HepG2 (cell line): ENCODE measurements around the gene EPC2. TPM values are rescaled to one million over a fixed set of nuclear protein-coding genes. Genes with fewer than 3 reads are reported as not detected.

Experiments
- ATAC-seq: fragments of 200-7000 bp; cut with Tn5 transposase; 3 replicates; pipeline ENCODE4 v1.9.1; 2020; ENCODE audit warnings: mild to moderate bottlenecking, moderate library complexity
- BruUV-seq: library from RNA; stranded (reverse); fragments of 400-500 nt; replicated peaks from 2 replicates; lab custom pipeline; 2021; lab: Mats Ljungman, UMichigan
- CTCF ChIA-PET: fragments of 300-600 bp; formaldehyde crosslinking; extraction: SDS; loops from one replicate; lab custom pipeline; 2021; ENCODE audit warnings: low total read pairs, inconsistent platforms, low intra/inter-chr PET ratio; lab: Yijun Ruan, JAX
- POLR2A ChIA-PET: fragments of 350-600 bp; sonication (Branson Sonifier 250); formaldehyde crosslinking; loops from one replicate; lab custom pipeline; 2020; ENCODE audit warnings: antibody characterized with exemption, inconsistent platforms; lab: Yijun Ruan, JAX
- DNase-seq: peaks from one replicate; pipeline ENCODE4 v3.0.0-alpha.2; 2015; ENCODE audit warnings: low spot score
- FAIRE-seq: peaks from 3 replicates; lab custom pipeline; 2011; peaks lifted over from hg19 to GRCh38; lab: Jason Lieb, UNC
- H2AFZ ChIP-seq: one replicate; pipeline ENCODE4 v1.6.1; 2011; ENCODE audit warnings: low read length, inconsistent platforms
- H3K27ac ChIP-seq: fragments of 300-600 bp; 3 replicates; pipeline ENCODE4 v1.8.0; 2011; ENCODE audit warnings: mixed run types, mild to moderate bottlenecking, mixed read lengths, low read length, inconsistent platforms; ENCODE audit not compliant: insufficient read depth; ENCODE audit errors: extremely low read length
- H3K27me3 ChIP-seq, 2 experiments: fragments of 200-600 bp in 1 of 2; 2 replicates in 1 of 2; 3 replicates in 1 of 2; pipeline versions ENCODE4 v1.6.0 to v1.8.0; 2011; ENCODE audit warnings: low read length in 2 of 2, mild to moderate bottlenecking in 2 of 2, moderate library complexity in 2 of 2, inconsistent platforms in 1 of 2; ENCODE audit not compliant: insufficient read depth in 2 of 2, control insufficient read depth in 1 of 2
- H3K36me3 ChIP-seq, 2 experiments: fragments of 200-600 bp in 1 of 2; replicated peaks in 1 of 2; 2 replicates in 1 of 2; 3 replicates in 1 of 2; pipeline versions ENCODE4 v1.5.1 to v1.8.0; 2011; ENCODE audit warnings: low read length in 2 of 2, inconsistent platforms in 1 of 2; ENCODE audit not compliant: insufficient read depth in 2 of 2, control insufficient read depth in 1 of 2
- H3K4me1 ChIP-seq: 2 replicates; pipeline ENCODE4 v1.5.1; 2012; ENCODE audit warnings: low read length, inconsistent platforms; ENCODE audit not compliant: insufficient read depth
- H3K4me2 ChIP-seq: 2 replicates; pipeline ENCODE4 v1.6.0; 2011; ENCODE audit warnings: low read depth, low read length, inconsistent platforms
- H3K4me3 ChIP-seq, 3 experiments: fragments of 200-600 bp in 1 of 3; sonication (generic), shearing (Covaris generic) in 1 of 3; replicated peaks in 1 of 3; 2 replicates each; pipeline ENCODE4 v1.5.1; 2011 to 2016; ENCODE audit warnings: low read length in 3 of 3, inconsistent platforms in 2 of 3, low read depth in 2 of 3, mild to moderate bottlenecking in 2 of 3, control low read depth in 1 of 3, mixed read lengths in 1 of 3; ENCODE audit not compliant: insufficient read depth in 1 of 3
- H3K79me2 ChIP-seq: one replicate; pipeline ENCODE4 v1.6.1; 2011; ENCODE audit warnings: low read length, inconsistent platforms; ENCODE audit not compliant: insufficient read depth
- H3K9ac ChIP-seq: 2 replicates; pipeline ENCODE4 v1.6.0; 2011; ENCODE audit warnings: mild to moderate bottlenecking, low read depth, low read length, inconsistent platforms; ENCODE audit not compliant: insufficient read depth
- H3K9me3 ChIP-seq: 2 replicates; pipeline ENCODE4 v1.5.1; 2012; ENCODE audit warnings: mild to moderate bottlenecking, low read length
- H4K20me1 ChIP-seq: 2 replicates; pipeline ENCODE4 v1.6.0; 2011; ENCODE audit warnings: inconsistent platforms, mild to moderate bottlenecking, low read length, moderate library complexity; ENCODE audit not compliant: insufficient read depth
- ZNF121 ChIP-seq: sonication (generic); formaldehyde crosslinking; IDR thresholded peaks from 2 replicates; pipeline ENCODE4 v1.5.0; 2020; ENCODE audit warnings: mild to moderate bottlenecking, missing genetic modification reagents
- ZNF343 ChIP-seq: sonication (generic); formaldehyde crosslinking; IDR thresholded peaks from 2 replicates; pipeline ENCODE4 v1.4.0; 2020; ENCODE audit warnings: mild to moderate bottlenecking, missing genetic modification reagents
- ZNF597 ChIP-seq: sonication (generic); formaldehyde crosslinking; IDR thresholded peaks from 2 replicates; pipeline ENCODE4 v1.5.0; 2020; ENCODE audit warnings: missing genetic modification reagents
- WGBS: methylation state at CpG from one replicate; pipeline ENCODE4 v1.1.6; 2017; ENCODE audit warnings: low lambda C conversion rate; 5-methylcytosine and 5-hydroxymethylcytosine counted together
- in situ Hi-C: cut with HindIII; loops from 2 replicates; pipeline ENCODE4 v1.10.0; 2017; ENCODE audit warnings: low pct_unique_long_range_greater_than_20kb; ENCODE audit not compliant: extremely low pct_ligation_motif_present
- intact Hi-C: fragments of 100-400 bp; cut with micrococcal nuclease; formaldehyde crosslinking; loops from one replicate; pipeline ENCODE4 v1.10.0; 2022; ENCODE audit not compliant: unreplicated experiment
- polyA plus RNA-seq, 8 experiments: library from polyadenylated mRNA; depleted of rRNA in 3 of 8; stranded (reverse) in 7 of 8; unstranded in 1 of 8; fragments of >200 nt; fragmentation: Illumina TruSeq in 4 of 8; extraction: Trizol in 4 of 8; gene quantifications; 2 replicates each; pipeline versions ENCODE4 v1.2.1 to v1.2.3, GENCODE V29; 2011 to 2016; ENCODE audit warnings: low read depth in 4 of 8, missing spikeins in 1 of 8, mixed read lengths in 1 of 8; ENCODE audit not compliant: insufficient read depth in 1 of 8
- total RNA-seq, 5 experiments: library from RNA; depleted of rRNA; stranded (reverse); fragments of >200 nt; fragmentation: Illumina TruSeq; extraction: Trizol; gene quantifications; 2 replicates each; pipeline ENCODE4 v1.2.3, GENCODE V29; 2016; ENCODE audit warnings: low read depth in 1 of 5

EPC2 gene
- total and polyA plus RNA-seq, 2 of the 13 experiments (the other 11 are each of a cell fraction or from before 2014, with no cell fraction given): 20.5 to 22.0 TPM

GRCh38 chr2:148764815-148765214, 120.3 kb downstream of the EPC2 start:
- ATAC-seq: no peak
- no peaks in the 10 kb centered on the region for H3K27me3 ChIP-seq
- peaks cover 6 to 34% of the 10 kb centered on the region in 2 experiments for H3K36me3 ChIP-seq
- no peak overlapping the region for H3K4me2 ChIP-seq
- 97% methylated on average over 3 of the region's 3 CpGs for WGBS
- no peak for FAIRE-seq
- H3K4me3 ChIP-seq: no peak overlapping the region
- no peaks in the 10 kb centered on the region for H3K9me3 ChIP-seq
- H2AFZ ChIP-seq: no peak overlapping the region
- intact Hi-C loops: no loop called here
- H3K79me2 ChIP-seq: no peaks in the 10 kb centered on the region
- no TSS peak for BruUV-seq
- CTCF ChIA-PET: no interaction called here
- H3K27ac ChIP-seq: no peak overlapping the region
- TF ChIP-seq ZNF597 (CRISPR knock-in tag): no peak
- TF ChIP-seq, all 625 proteins: peak for 0
- no peak overlapping the region for H3K9ac ChIP-seq
- in situ Hi-C loops: no loop called here
- H4K20me1 ChIP-seq: no peaks in the 10 kb centered on the region
- DNase-seq: no peak
- POLR2A ChIA-PET: no interaction called here
- no peaks in the 10 kb centered on the region for H3K4me1 ChIP-seq

DNA sequence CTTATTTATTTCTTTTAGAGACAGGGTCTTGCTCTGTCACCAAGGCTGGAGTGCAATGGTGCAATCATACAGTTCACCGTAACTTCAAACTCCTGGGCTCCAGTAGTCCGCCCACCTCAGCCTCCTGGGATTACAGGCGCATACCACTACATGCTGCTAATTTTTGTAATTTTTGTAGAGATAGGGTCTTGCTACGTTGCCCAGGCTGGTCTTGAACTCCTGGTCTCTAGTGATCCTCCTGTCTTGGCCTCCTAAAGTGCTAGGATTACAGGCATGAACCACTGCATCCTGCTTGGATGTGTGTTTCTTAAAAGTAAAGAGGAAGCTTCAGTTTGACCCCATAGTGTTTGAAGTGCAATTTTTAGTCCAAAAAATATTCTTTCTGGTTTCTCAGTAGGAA, 125.5 kb downstream of the EPC2 start:
- BruUV-seq: no TSS peak
- H4K20me1 ChIP-seq: no peaks in the 10 kb centered on the region
- no peak for TF ChIP-seq ZNF343 (CRISPR knock-in tag)
- TF ChIP-seq ZNF121: peak; percentile 73
- H3K4me2 ChIP-seq: no peak overlapping the region
- intact Hi-C loops (no loop called here), in situ Hi-C loops (no loop called here)
- no peak overlapping the region for H2AFZ ChIP-seq
- no peaks in the 10 kb centered on the region for H3K9me3 ChIP-seq
- no peak overlapping the region for H3K27ac ChIP-seq
- 95% methylated on average over 4 of the region's 4 CpGs for WGBS
- no peak overlapping the region for H3K9ac ChIP-seq
- ChIA-PET CTCF (no interaction called here), POLR2A (no interaction called here)
- peaks cover 11 to 44% of the 10 kb centered on the region in 2 experiments for H3K36me3 ChIP-seq
- ATAC-seq (no peak), FAIRE-seq (no peak), DNase-seq (no peak)
- no peaks in the 10 kb centered on the region for H3K27me3 ChIP-seq
- H3K79me2 ChIP-seq: no peaks in the 10 kb centered on the region
- H3K4me1 ChIP-seq: no peaks in the 10 kb centered on the region
- no peak overlapping the region for H3K4me3 ChIP-seq
